ENCODE data around the gene PAQR8. TPM values are rescaled to one million over a fixed set of nuclear protein-coding genes. Genes with fewer than 3 reads are reported as not detected.
"Not testable (repeated sequence)": the region's sequence is repeated elsewhere in the genome, so short reads cannot be mapped to it uniquely, and the experiment has no call there.

The PAQR8 gene
- polyA plus RNA-seq, 3 donors = 19.2 to 24.7 (median 20.2) TPM

DNA sequence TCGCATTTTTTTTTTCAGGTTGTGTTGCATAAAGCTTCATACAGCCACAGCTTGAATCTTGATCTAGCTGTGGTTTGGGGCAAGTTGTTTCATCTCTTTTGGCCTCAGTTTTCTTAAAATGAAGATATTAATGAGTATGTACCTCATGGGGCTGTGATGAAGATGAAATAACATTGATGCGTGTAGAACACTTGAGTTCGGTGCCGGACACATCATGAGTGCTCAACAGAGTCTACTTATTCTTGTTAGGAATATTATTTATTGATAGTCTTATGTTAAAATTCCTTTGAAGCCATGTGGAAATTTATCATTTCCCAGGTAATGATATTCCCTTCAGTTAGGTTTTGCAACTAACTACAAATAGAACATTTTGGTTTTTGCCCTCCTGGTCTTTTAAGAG, 3.4 kb downstream of the PAQR8 start:
- no peak for DNase-seq (ENCODE audit: extremely low read depth in 1 of 11, low read depth in 9 of 11, low spot score in 4 of 11)

DNA sequence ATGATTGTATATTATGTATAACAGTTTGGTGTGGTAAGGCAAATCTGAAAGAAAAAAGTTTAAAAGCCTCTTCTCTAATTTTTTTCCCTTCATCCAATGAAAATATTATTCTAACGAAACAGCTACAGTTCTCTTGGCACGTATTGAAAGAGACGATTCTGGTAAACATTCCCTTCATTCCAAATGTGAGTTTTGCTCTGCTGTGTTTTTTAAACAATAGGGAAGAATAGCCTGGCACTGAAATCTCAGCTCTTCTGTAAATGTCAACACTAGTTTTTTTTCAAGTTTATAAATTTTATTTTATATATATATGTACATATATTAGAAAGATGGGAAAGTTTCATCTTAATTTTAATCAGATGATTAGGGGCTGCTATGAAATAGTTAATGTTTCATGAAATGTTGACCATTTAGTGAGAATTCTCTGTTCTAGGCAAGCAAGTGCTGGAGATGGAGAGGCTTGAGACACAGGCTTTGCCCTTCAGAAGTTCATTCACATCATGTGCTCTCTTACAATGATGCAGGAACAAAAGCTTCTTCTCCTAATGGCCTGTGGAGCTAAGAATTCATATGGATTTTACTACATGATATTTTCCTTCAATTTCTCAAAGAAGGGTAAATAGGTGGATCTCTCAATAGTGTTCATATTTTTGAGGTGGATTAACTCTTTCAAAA, 4.1 kb downstream of the PAQR8 start:
- DNase-seq (ENCODE audit: extremely low read depth in 1 of 11, low read depth in 9 of 11, low spot score in 4 of 11) = no peak

DNA sequence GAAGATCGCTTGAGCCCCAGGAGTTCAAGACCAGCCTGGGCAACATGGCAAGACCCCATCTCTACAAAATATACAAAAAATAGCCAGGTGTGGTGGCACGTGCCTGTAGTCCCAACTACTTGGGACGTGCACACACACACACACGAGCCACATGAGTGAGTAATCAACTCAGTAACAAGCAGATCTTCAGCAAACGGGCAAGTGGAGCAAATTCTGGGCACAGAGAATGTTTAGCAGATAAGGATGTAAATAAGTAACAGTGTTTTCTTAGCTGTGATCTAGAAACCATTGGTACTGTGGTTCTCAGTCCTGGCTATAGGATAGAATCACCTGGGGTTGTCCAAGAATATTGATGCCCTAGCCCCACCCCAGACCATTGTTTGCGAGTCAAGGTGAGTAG, 6.1 kb downstream of the PAQR8 start:
- DNase-seq (ENCODE audit: extremely low read depth in 1 of 11, low read depth in 9 of 11, low spot score in 4 of 11) = no peak

- DNase-seq (ENCODE audit: extremely low read depth in 1 of 11, low read depth in 9 of 11, low spot score in 4 of 11) = no peak
These were observed 7.3 kb downstream of the PAQR8 start for GRCh38 chr6:52369234-52369633.

GRCh38 chr6:52371656-52372191, 9.8 kb downstream of the PAQR8 start:
- DNase-seq (ENCODE audit: extremely low read depth in 1 of 11, low read depth in 9 of 11, low spot score in 4 of 11) = no peak

- no peak for DNase-seq (ENCODE audit: extremely low read depth in 1 of 11, low read depth in 9 of 11, low spot score in 4 of 11)
These were observed 11.3 kb downstream of the PAQR8 start for GRCh38 chr6:52373151-52373690.

- no peak for DNase-seq (ENCODE audit: extremely low read depth in 1 of 11, low read depth in 9 of 11, low spot score in 4 of 11)
These were observed 12.3 kb downstream of the PAQR8 start for GRCh38 chr6:52374247-52374646.

- DNase-seq (ENCODE audit: extremely low read depth in 1 of 11, low read depth in 9 of 11, low spot score in 4 of 11) = no peak
These were observed 14.0 kb downstream of the PAQR8 start for GRCh38 chr6:52375780-52376556.

DNA sequence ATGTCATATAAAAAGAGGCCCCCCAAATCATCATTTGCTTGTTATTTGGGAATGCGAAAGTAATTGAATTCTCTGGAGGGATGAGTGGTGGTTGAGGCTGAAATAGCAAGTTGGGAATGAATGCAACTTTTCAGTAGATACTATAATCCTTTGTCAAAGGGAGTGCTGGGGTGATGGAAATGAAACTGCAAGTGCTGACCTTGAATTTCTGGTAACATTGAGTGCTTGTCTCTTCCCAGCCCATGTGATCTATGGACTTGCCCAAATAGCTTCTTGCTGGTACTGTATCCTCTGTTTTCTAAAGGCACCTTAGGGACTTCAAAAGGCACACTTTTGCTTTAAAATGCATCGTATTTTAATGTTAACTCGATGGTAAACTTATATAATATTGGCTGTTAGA, 14.8 kb downstream of the PAQR8 start:
- no peak for DNase-seq (ENCODE audit: extremely low read depth in 1 of 11, low read depth in 9 of 11, low spot score in 4 of 11)

DNA sequence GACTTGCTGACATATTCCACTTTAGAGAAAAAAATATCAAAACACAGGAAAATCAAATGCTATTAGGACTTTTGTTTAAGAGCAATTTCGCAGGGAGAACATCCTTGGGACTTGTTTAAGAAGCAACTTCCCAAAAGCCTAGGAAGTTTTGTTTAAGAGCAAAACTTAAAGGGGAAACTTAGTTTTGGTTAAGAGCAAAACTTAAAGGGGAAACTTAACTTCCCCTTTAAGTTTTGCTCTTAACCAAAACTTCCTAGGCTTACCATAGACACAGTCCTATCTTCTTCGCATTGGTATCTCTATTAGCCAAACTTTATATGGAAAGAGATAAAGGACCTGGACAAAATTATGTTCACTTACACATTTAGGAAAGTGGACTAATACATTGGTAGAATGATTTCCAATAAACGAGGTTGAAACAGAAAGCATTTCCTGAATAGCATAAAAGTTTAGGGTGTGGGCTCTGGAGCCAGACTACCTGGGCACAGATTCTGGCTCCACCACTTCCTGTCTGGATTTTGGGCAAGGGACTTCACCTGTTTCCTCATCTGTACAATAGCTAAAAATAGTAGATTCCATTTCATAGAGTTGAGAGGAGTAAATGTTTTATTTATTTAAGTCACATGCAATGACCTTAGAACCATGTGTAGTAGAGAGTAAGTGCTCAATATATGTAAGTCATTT, 15.7 kb downstream of the PAQR8 start:
- no peak for DNase-seq (ENCODE audit: extremely low read depth in 1 of 11, low read depth in 9 of 11, low spot score in 4 of 11)

GRCh38 chr6:52381249-52381648, 19.3 kb downstream of the PAQR8 start:
- DNase-seq (ENCODE audit: extremely low read depth in 1 of 11, low read depth in 9 of 11, low spot score in 4 of 11) = no peak

- DNase-seq (ENCODE audit: extremely low read depth in 1 of 11, low read depth in 9 of 11, low spot score in 4 of 11) = no peak
These were observed 22.3 kb downstream of the PAQR8 start for GRCh38 chr6:52384145-52384766.

GRCh38 chr6:52385074-52385473, 23.1 kb downstream of the PAQR8 start:
- DNase-seq (ENCODE audit: extremely low read depth in 1 of 11, low read depth in 9 of 11, low spot score in 4 of 11) = no peak

GRCh38 chr6:52388119-52388518, 26.2 kb downstream of the PAQR8 start:
- DNase-seq (ENCODE audit: extremely low read depth in 1 of 11, low read depth in 9 of 11, low spot score in 4 of 11) = not testable (repeated sequence)

- DNase-seq (ENCODE audit: extremely low read depth in 1 of 11, low read depth in 9 of 11, low spot score in 4 of 11) = no peak
These were observed 26.8 kb downstream of the PAQR8 start for GRCh38 chr6:52388790-52389189.

DNA sequence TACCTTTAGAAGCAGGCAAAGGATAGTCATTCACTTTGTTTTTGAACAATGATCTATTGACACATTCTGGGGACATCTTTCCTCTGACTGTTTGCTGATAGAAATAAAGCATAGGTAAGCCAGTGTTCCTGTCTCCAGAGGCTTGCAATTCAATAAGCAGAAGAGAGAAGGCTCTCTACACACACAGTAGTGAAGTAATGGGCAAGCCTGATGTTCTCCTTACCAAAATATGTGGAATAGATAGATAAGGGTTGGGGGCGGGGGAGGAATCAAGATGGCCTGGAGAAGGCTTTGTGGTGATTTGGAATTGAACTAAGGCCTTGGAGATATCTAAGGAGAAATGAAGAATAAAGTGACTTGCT, 27.3 kb downstream of the PAQR8 start:
- DNase-seq (ENCODE audit: extremely low read depth in 1 of 11, low read depth in 9 of 11, low spot score in 4 of 11) = no peak

DNA sequence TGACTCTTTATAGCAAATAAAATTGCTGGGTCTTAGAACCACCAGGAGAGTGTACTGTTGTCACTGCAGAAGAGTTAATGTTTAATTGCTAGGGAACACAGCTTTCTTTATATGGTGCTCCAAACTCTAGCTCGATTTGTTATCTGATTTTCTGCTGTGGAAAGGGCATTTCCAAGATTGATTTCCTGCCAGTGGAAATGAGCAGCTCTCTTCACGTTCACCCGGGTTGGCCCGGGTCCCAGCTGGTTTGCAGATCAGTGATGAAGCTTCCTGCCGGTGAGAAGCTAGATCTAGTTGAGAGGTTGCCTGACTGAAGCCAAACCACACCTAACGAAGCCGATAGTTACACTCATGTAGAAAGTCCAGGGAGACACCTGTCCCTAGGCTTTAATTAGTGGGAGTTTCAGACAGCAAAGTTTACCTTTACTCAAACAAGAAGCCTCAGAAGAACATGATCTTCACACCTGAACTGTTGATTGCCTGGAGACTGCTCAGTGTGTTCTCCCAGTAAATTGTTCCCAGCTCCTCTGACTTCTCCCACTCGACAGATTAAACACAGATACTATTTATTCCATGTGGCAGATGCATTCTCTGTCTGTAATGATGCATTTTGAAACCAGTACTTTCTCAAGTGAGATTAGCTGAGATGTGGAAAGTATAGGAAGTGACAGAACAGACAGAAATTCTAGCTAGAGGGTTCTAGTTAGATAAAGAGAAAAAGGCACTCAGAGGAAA, 27.8 kb downstream of the PAQR8 start:
- peak in 3 of 11 donors; percentile 12 to 28 (median 21) for DNase-seq (ENCODE audit: extremely low read depth in 1 of 11, low read depth in 9 of 11, low spot score in 4 of 11)

DNA sequence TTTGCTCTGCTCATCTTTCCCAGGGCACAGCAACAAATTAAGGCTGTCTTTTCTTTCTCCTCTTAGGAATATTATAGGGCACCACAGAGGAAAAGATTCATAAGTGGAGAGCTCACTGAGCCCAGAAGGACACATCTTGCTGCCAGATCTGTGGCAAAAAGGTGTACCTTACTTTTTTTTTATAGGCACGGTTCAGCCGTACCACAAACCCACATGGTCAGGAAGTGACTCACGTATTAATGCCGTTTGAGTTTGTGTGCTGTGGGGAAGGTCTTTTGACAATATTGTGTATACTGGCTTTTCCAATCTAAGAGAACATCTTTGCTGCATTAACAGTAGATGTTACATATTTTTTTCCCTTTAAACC, 28.4 kb downstream of the PAQR8 start:
- DNase-seq (ENCODE audit: extremely low read depth in 1 of 11, low read depth in 9 of 11, low spot score in 4 of 11) = no peak

DNA sequence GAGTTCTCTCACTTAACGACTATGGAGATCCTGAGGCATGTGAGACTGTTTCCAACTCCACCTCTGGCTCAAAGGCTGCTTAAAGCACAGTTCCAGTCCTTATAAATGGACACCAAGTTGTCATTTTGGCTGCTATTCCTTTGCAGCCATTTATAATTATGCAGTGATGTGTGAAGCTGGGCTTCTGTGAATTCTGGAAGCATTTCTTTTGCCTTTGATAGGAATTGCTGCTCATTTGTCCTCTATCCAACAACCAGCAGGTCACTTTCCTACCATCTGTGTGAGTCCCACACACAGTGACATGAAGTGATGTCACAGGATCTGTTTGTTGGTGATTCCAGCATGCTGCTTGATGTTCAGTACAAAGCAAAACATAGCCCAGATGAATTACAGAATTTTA, 29.6 kb downstream of the PAQR8 start:
- DNase-seq (ENCODE audit: extremely low read depth in 1 of 11, low read depth in 9 of 11, low spot score in 4 of 11) = no peak

Data from renal cortex interstitium (tissue), 11 donors.